IMR-90 (cell line): ENCODE measurements around the gene DHRS7B.

Experiments used
- POLR2A ChIP-seq: IDR thresholded peaks from 2 replicates; pipeline ENCODE4 v1.6.1; 2012; ENCODE audit warnings: mild to moderate bottlenecking, low read depth, low read length
- RAD21 ChIP-seq: IDR thresholded peaks from 2 replicates; pipeline ENCODE4 v1.6.1; 2012; ENCODE audit warnings: low read length, improper control_type of control experiment
- TF ChIP-seq, protein P1 (sequence below): conservative IDR thresholded peaks from 2 replicates; pipeline ENCODE4 v1.5.1; 2012; ENCODE audit warnings: mild to moderate bottlenecking, low read depth, low read length, improper control_type of control experiment

DNA sequence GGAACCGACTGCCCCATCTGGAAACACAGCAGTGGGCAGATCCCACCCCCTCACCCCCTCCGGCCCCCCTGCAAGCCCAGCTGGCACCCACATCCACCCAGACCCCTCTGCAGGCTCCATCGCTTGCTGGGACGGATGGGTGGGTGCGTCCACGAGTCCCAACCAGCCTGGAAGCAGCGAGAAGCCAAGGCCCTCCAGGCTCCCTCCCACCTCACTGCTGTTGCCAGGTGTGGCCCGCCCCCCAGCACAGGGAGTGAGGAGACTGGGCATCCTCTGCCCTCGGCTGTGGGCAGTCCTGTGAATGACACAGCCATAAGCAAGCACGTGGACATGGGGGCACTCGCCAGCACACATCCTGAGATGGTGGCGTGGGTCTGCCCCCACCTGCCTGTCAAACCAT lies 75.7 kb downstream of the DHRS7B start:
- TF ChIP-seq POLR2A (no peak), RAD21 (no peak)
- TF ChIP-seq, protein P1, sequence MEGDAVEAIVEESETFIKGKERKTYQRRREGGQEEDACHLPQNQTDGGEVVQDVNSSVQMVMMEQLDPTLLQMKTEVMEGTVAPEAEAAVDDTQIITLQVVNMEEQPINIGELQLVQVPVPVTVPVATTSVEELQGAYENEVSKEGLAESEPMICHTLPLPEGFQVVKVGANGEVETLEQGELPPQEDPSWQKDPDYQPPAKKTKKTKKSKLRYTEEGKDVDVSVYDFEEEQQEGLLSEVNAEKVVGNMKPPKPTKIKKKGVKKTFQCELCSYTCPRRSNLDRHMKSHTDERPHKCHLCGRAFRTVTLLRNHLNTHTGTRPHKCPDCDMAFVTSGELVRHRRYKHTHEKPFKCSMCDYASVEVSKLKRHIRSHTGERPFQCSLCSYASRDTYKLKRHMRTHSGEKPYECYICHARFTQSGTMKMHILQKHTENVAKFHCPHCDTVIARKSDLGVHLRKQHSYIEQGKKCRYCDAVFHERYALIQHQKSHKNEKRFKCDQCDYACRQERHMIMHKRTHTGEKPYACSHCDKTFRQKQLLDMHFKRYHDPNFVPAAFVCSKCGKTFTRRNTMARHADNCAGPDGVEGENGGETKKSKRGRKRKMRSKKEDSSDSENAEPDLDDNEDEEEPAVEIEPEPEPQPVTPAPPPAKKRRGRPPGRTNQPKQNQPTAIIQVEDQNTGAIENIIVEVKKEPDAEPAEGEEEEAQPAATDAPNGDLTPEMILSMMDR: no peak
